Keratinocyte (primary cell): Measurements from ENCODE around the gene GNMT. TPM values are rescaled to one million over a fixed set of nuclear protein-coding genes. Genes with fewer than 3 reads are reported as not detected.

Experiments
- DNase-seq: peaks from one replicate; pipeline ENCODE4 v3.0.0-alpha.2; 2011; ENCODE audit warnings: low read depth, missing footprints, low spot score
- FAIRE-seq: peaks from 2 replicates; lab custom pipeline; 2011; peaks lifted over from hg19 to GRCh38; lab: Jason Lieb, UNC
- H2AFZ ChIP-seq: 2 replicates; pipeline ENCODE4 v1.6.0; 2012; ENCODE audit warnings: low read length, control low read depth, inconsistent platforms; ENCODE audit not compliant: control insufficient read depth
- H3K27ac ChIP-seq: 2 replicates; pipeline ENCODE4 v1.5.1; 2011; ENCODE audit warnings: low read length; ENCODE audit not compliant: control insufficient read depth, insufficient read depth
- H3K27me3 ChIP-seq: 3 replicates; pipeline ENCODE4 v1.6.0; 2011; ENCODE audit warnings: low read length; ENCODE audit not compliant: control insufficient read depth, insufficient read depth; ENCODE audit errors: extremely low read depth
- H3K36me3 ChIP-seq, 2 experiments: 2 replicates in 1 of 2; 3 replicates in 1 of 2; pipeline ENCODE4 v1.5.1; 2011; ENCODE audit warnings: low read length in 2 of 2, mild to moderate bottlenecking in 1 of 2; ENCODE audit not compliant: control insufficient read depth in 2 of 2, insufficient read depth in 2 of 2; ENCODE audit errors: extremely low read depth in 1 of 2
- H3K4me1 ChIP-seq: 3 replicates; pipeline ENCODE4 v1.5.1; 2011; ENCODE audit warnings: low read length; ENCODE audit not compliant: control insufficient read depth, insufficient read depth; ENCODE audit errors: extremely low read depth
- H3K4me2 ChIP-seq: 3 replicates; pipeline ENCODE4 v1.6.0; 2011; ENCODE audit warnings: low read depth, low read length; ENCODE audit not compliant: control insufficient read depth, insufficient read depth; ENCODE audit errors: extremely low read depth
- H3K4me3 ChIP-seq, 3 experiments: fragments of 200-600 bp in 1 of 3; sonication (generic) in 1 of 3; 2 replicates in 2 of 3; 3 replicates in 1 of 3; pipeline ENCODE4 v1.5.1; 2011 to 2016; ENCODE audit warnings: low read length in 3 of 3, mild to moderate bottlenecking in 3 of 3, control low read depth in 2 of 3, inconsistent platforms in 1 of 3, low read depth in 1 of 3, mixed read lengths in 1 of 3, mixed run types in 1 of 3, moderate library complexity in 1 of 3; ENCODE audit not compliant: control insufficient read depth in 2 of 3, insufficient read depth in 2 of 3; ENCODE audit errors: extremely low read depth in 1 of 3
- H3K79me2 ChIP-seq: 2 replicates; pipeline ENCODE4 v1.6.0; 2012; ENCODE audit warnings: low read length; ENCODE audit not compliant: control insufficient read depth, insufficient read depth
- H3K9ac ChIP-seq: 3 replicates; pipeline ENCODE4 v1.6.0; 2011; ENCODE audit warnings: low read length; ENCODE audit not compliant: control insufficient read depth, insufficient read depth; ENCODE audit errors: extremely low read depth
- H3K9me1 ChIP-seq: 3 replicates; pipeline ENCODE4 v1.6.0; 2011; ENCODE audit warnings: low read length; ENCODE audit not compliant: control insufficient read depth, insufficient read depth; ENCODE audit errors: extremely low read depth
- H3K9me3 ChIP-seq: 2 replicates; pipeline ENCODE4 v1.5.1; 2012; ENCODE audit warnings: low read depth, low read length; ENCODE audit not compliant: control insufficient read depth
- H4K20me1 ChIP-seq: 3 replicates; pipeline ENCODE4 v1.6.0; 2011; ENCODE audit warnings: low read length; ENCODE audit not compliant: control insufficient read depth, insufficient read depth; ENCODE audit errors: extremely low read depth
- EZH2 ChIP-seq: IDR thresholded peaks from one replicate; pipeline ENCODE4 v1.6.1; 2012; ENCODE audit warnings: inconsistent platforms, mild to moderate bottlenecking, low read length, moderate library complexity
- dilution Hi-C: fragments of 300-500 bp; cut with MboI; formaldehyde crosslinking; loops from one replicate; pipeline ENCODE4 v1.7.0; 2020; ENCODE audit warnings: low sequenced_read_pairs; ENCODE audit not compliant: extremely low pct_ligation_motif_present
- polyA plus RNA-seq, 5 experiments: library from polyadenylated mRNA; depleted of rRNA in 3 of 5; stranded (reverse) in 3 of 5; stranded (forward) in 1 of 5; unstranded in 1 of 5; fragments of >200 nt; gene quantifications; 1 replicate in 1 of 5; 2 replicates in 3 of 5; 3 replicates in 1 of 5; pipeline versions ENCODE4 v1.2.1 to v1.2.3, GENCODE V29; 2011 to 2012; ENCODE audit warnings: missing spikeins in 2 of 5, low read depth in 1 of 5, low replicate concordance in 1 of 5
- TF ChIP-seq, protein P1 (sequence below), 3 experiments: IDR thresholded peaks in 1 of 3; conservative IDR thresholded peaks in 1 of 3; optimal IDR thresholded peaks in 1 of 3; 2 replicates in 2 of 3; 3 replicates in 1 of 3; pipeline versions ENCODE3 to v1.5.1; 2011; ENCODE audit warnings: low read length in 3 of 3, mild to moderate bottlenecking in 3 of 3, moderate library complexity in 2 of 3, control low read depth in 1 of 3, inconsistent platforms in 1 of 3; ENCODE audit not compliant: insufficient read depth in 2 of 3; ENCODE audit errors: extremely low read depth in 1 of 3

Gene GNMT
- polyA plus RNA-seq, 1 donor (not counting 4 experiments of a cell fraction or from before 2014, with no cell fraction given): 0.08 TPM

DNA sequence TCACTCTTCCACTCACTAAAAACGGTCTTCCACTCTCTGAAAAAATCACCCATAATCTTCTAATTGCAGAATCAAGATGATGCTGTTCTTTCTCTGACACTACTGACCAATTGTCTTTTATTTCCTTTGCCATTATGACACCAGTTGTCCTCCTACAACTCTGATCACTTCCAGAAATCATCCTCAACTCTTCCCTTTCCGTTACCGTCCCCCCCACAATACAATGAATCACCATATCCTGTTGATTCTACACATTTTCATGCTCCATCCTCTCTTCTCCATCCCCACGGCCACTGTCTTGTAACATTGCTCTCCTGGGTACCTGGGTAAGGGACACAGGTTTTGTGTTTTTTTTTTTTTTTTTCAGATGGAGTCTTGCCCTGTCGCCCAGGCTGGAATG is 21.3 kb downstream of the GNMT start:
- no peak overlapping the region for H2AFZ ChIP-seq
- DNase-seq (no peak), FAIRE-seq (no peak)
- peaks cover 3% of the 10 kb centered on the region for H3K9me1 ChIP-seq
- TF ChIP-seq, protein P1, sequence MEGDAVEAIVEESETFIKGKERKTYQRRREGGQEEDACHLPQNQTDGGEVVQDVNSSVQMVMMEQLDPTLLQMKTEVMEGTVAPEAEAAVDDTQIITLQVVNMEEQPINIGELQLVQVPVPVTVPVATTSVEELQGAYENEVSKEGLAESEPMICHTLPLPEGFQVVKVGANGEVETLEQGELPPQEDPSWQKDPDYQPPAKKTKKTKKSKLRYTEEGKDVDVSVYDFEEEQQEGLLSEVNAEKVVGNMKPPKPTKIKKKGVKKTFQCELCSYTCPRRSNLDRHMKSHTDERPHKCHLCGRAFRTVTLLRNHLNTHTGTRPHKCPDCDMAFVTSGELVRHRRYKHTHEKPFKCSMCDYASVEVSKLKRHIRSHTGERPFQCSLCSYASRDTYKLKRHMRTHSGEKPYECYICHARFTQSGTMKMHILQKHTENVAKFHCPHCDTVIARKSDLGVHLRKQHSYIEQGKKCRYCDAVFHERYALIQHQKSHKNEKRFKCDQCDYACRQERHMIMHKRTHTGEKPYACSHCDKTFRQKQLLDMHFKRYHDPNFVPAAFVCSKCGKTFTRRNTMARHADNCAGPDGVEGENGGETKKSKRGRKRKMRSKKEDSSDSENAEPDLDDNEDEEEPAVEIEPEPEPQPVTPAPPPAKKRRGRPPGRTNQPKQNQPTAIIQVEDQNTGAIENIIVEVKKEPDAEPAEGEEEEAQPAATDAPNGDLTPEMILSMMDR (optimal IDR thresholded peaks at IDR 0.05 in 1 of 3, IDR thresholded peaks at IDR 0.05 in 1 of 3, conservative IDR thresholded peaks at IDR 0.05 in 1 of 3; ENCODE audit: extremely low read depth in 1 of 3, insufficient read depth in 2 of 3, low read length in 3 of 3): no peak
- TF ChIP-seq EZH2: no peak
- H4K20me1 ChIP-seq: no peaks in the 10 kb centered on the region
- dilution Hi-C loops: no loop called here
- H3K4me3 ChIP-seq: no peak overlapping the region
- no peak overlapping the region for H3K4me2 ChIP-seq
- peaks cover 0 to 5% of the 10 kb centered on the region in 2 experiments for H3K36me3 ChIP-seq
- no peak overlapping the region for H3K27ac ChIP-seq
- no peak overlapping the region for H3K9ac ChIP-seq
- H3K79me2 ChIP-seq: peaks cover 34% of the 10 kb centered on the region
- no peaks in the 10 kb centered on the region for H3K27me3 ChIP-seq
- no peaks in the 10 kb centered on the region for H3K9me3 ChIP-seq
- peaks cover 35% of the 10 kb centered on the region for H3K4me1 ChIP-seq

- dilution Hi-C loops: no loop called here
- Histone ChIP-seq H4K20me1 (no peaks in the 10 kb centered on the region), H3K9me1 (peaks cover 5% of the 10 kb centered on the region), H3K36me3 (peaks cover 8 to 12% of the 10 kb centered on the region in 2 experiments), H3K4me1 (peaks cover 29% of the 10 kb centered on the region), H3K27ac (peak within 1 kb of the TSS; percentile 57), H2AFZ (peak within 1 kb of the TSS; percentile 97), H3K9ac (peak within 1 kb of the TSS; percentile 85), H3K4me3 (peak within 1 kb of the TSS; percentile 77 to 86 (median 83)), H3K27me3 (no peaks in the 10 kb centered on the region), H3K9me3 (no peaks in the 10 kb centered on the region), H3K79me2 (peaks cover 28% of the 10 kb centered on the region), H3K4me2 (peak within 1 kb of the TSS; percentile 97)
- TF ChIP-seq, protein P1 (optimal IDR thresholded peaks at IDR 0.05 in 1 of 3, IDR thresholded peaks at IDR 0.05 in 1 of 3, conservative IDR thresholded peaks at IDR 0.05 in 1 of 3; ENCODE audit: extremely low read depth in 1 of 3, insufficient read depth in 2 of 3, low read length in 3 of 3): no peak
- no peak for TF ChIP-seq EZH2
- peak; percentile 82 for DNase-seq
- FAIRE-seq: peak; percentile 86
Observed at GRCh38 chr6:42984001-42984923, 23.7 kb downstream of the GNMT start, which contains the start of gene PPP2R5D. PPP2R5D (plus strand) TSS chr6:42984570; CDS start chr6:42984678, 108 bp downstream.
